Heart left ventricle (tissue), 13 donors: Measurements from ENCODE around the gene ZNF30.

ENCODE experiments used
- CTCF ChIP-seq, 12 donors: fragments of 200-600 bp; sonication (generic) in 4 of 12; IDR thresholded peaks; one replicate each; pipeline versions ENCODE4 v1.5.0 to v1.8.0; 2018 to 2022; ENCODE audit warnings: antibody characterized with exemption in 12 of 12, mild to moderate bottlenecking in 5 of 12
- POLR2A ChIP-seq, 2 donors: fragments of 450-650 bp; IDR thresholded peaks; one replicate each; pipeline ENCODE4 v1.6.1; 2017; ENCODE audit warnings: antibody characterized with exemption in 2 of 2, mild to moderate bottlenecking in 2 of 2, moderate library complexity in 2 of 2
- donor health status: ischemic (EF 13 %, LVEDD 7.1; RV severe dilation, severe dysfunction).
- donor health status: DM: no; HTN: yes; CAD: no.
- donor health status: DM: no; HTN: no; CAD: no.
- donor health status: ischemic (EF 25% LVEDD 6.9; RV normal size, moderate dysfunction).
- donor health status: ischemic (EF 25% LVEDD 5.7; RV mildly dilated, moderate dysfunction).
- donor health status: ischemic (EF 35%, LVEDD 5.7; RV mildly dilated, moderate dysfunction).
- donor health status: nonischemic (EF 11% LVEDD 7.7; RV severe dilation, severe dysfunction).
- donor health status: DM: yes; HTN: yes; CAD: no.
- donor health status: PGD.
- donor health status: ischemic (EF 29% LVEDD 5.4; RV normal size, mild dysfunction).
- donor health status: nonischemic (EF 23%, LVEDD 6.1; RV moderate dilation, normal function).

- TF ChIP-seq CTCF (IDR thresholded peaks at IDR 0.05) = no peak
- TF ChIP-seq POLR2A (IDR thresholded peaks at IDR 0.05) = no peak
Observed at GRCh38 chr19:34976611-34977010, 49.9 kb downstream of the ZNF30 start.
